ENCODE data around the gene BARX2.

GRCh38 chr11:129374993-129375750, 476 bp upstream of the BARX2 start:
- no peak for TF ChIP-seq POLR2AphosphoS5 (IDR thresholded peaks at IDR 0.05; ENCODE audit: borderline replicate concordance, low read depth, low read length)
- TF ChIP-seq EZH2 (IDR thresholded peaks at IDR 0.05), result no peak
- no peak for TF ChIP-seq FOXP2 (optimal IDR thresholded peaks at IDR 0.05; ENCODE audit: control extremely low read depth, extremely low read length, insufficient read depth)
